GM19438 (cell line): ENCODE data around the gene THSD4.

Experiments used
- ATAC-seq: cut with Tn5 transposase; IDR thresholded peaks from one replicate; pipeline ENCODE4 v1.9.1; 2021; ENCODE audit warnings: low read depth; ENCODE audit not compliant: unreplicated experiment

Gene THSD4

GRCh38 chr15:71461748-71462147 is 346.5 kb downstream of the THSD4 start:
- ATAC-seq: no peak

GRCh38 chr15:71462638-71463037 is 347.4 kb downstream of the THSD4 start:
- ATAC-seq: no peak

GRCh38 chr15:71463156-71463665 is 347.9 kb downstream of the THSD4 start:
- no peak for ATAC-seq

- no peak for ATAC-seq
These were observed 350.1 kb downstream of the THSD4 start for GRCh38 chr15:71465131-71465955.

- no peak for ATAC-seq
These were observed 353.4 kb downstream of the THSD4 start for GRCh38 chr15:71468715-71469114.

GRCh38 chr15:71469413-71469812 is 354.1 kb downstream of the THSD4 start:
- ATAC-seq: no peak

GRCh38 chr15:71471347-71471746 is 356.1 kb downstream of the THSD4 start:
- ATAC-seq: no peak

GRCh38 chr15:71472566-71472965 is 357.3 kb downstream of the THSD4 start:
- ATAC-seq: no peak

GRCh38 chr15:71473751-71474150 is 358.5 kb downstream of the THSD4 start:
- ATAC-seq: no peak

- ATAC-seq: no peak
These were observed 361.6 kb downstream of the THSD4 start for GRCh38 chr15:71476823-71477222.

GRCh38 chr15:71480556-71480955 is 365.3 kb downstream of the THSD4 start:
- ATAC-seq: no peak

GRCh38 chr15:71484080-71484479 is 368.8 kb downstream of the THSD4 start:
- ATAC-seq: no peak

GRCh38 chr15:71485094-71485693 is 369.9 kb downstream of the THSD4 start:
- ATAC-seq: no peak

- no peak for ATAC-seq
These were observed 374.3 kb downstream of the THSD4 start for GRCh38 chr15:71489570-71489969.

- ATAC-seq: no peak
These were observed 378.3 kb downstream of the THSD4 start for GRCh38 chr15:71493526-71493925.

- no peak for ATAC-seq
These were observed 379.5 kb downstream of the THSD4 start for GRCh38 chr15:71494563-71495397.

GRCh38 chr15:71495398-71495780 is 380.1 kb downstream of the THSD4 start:
- no peak for ATAC-seq

GRCh38 chr15:71496336-71496955 is 381.2 kb downstream of the THSD4 start:
- no peak for ATAC-seq

- no peak for ATAC-seq
These were observed 386.2 kb downstream of the THSD4 start for GRCh38 chr15:71501344-71502076.

GRCh38 chr15:71502077-71502432 is 386.8 kb downstream of the THSD4 start:
- no peak for ATAC-seq
